HUES48 (cell line): ENCODE measurements around the gene IL10RB.
"Not testable (repeated sequence)": the region's sequence is repeated elsewhere in the genome, so short reads cannot be mapped to it uniquely, and the experiment has no call there.

Experiments
- H3K27ac ChIP-seq: one replicate; pipeline ENCODE4 v1.7.0; 2013; ENCODE audit warnings: low read depth, low read length, inconsistent platforms
- H3K27me3 ChIP-seq: 2 replicates; pipeline ENCODE4 v1.6.1; 2013; ENCODE audit warnings: mild to moderate bottlenecking, low read length; ENCODE audit not compliant: control insufficient read depth, insufficient read depth
- H3K36me3 ChIP-seq: 2 replicates; pipeline ENCODE4 v1.6.1; 2013; ENCODE audit warnings: low read length; ENCODE audit not compliant: control insufficient read depth, insufficient read depth
- H3K4me1 ChIP-seq: 2 replicates; pipeline ENCODE4 v1.6.1; 2013; ENCODE audit warnings: mild to moderate bottlenecking, low read length; ENCODE audit not compliant: control insufficient read depth, insufficient read depth
- H3K4me3 ChIP-seq: 2 replicates; pipeline ENCODE4 v1.5.1; 2013; ENCODE audit warnings: mild to moderate bottlenecking, low read depth, low read length
- H3K9ac ChIP-seq: 2 replicates; pipeline ENCODE4 v1.6.1; 2013; ENCODE audit warnings: mild to moderate bottlenecking, low read depth, low read length, moderate library complexity
- H3K9me3 ChIP-seq: 2 replicates; pipeline ENCODE4 v1.6.1; 2013; ENCODE audit warnings: low read length; ENCODE audit not compliant: control insufficient read depth, insufficient read depth

IL10RB gene

DNA sequence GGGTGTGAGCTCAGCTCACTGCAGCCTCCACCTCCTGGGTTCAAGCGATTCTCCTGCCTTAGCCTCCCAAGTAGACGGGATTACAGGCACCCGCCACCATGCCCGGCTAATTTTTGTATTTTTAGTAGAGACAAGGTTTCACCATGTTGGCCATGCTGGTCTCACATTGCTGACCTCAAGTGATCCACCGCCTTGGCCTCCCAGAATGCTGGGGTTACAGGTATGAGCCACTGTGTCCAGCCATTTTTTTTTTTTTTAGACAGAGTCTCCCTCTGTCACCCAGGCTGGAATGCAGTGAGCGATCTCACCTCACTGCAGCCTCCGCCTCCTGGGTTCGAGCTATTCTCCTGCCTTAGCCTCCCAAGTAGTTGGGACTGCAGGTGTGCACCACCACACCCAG is 23.3 kb upstream of the IL10RB start:
- Histone ChIP-seq H3K36me3 (peaks cover 27% of the 10 kb centered on the region), H3K9me3 (peaks cover 24% of the 10 kb centered on the region)
- H3K9ac ChIP-seq, H3K4me1 ChIP-seq, H3K27me3 ChIP-seq, H3K27ac ChIP-seq, H3K4me3 ChIP-seq: not testable (repeated sequence)

DNA sequence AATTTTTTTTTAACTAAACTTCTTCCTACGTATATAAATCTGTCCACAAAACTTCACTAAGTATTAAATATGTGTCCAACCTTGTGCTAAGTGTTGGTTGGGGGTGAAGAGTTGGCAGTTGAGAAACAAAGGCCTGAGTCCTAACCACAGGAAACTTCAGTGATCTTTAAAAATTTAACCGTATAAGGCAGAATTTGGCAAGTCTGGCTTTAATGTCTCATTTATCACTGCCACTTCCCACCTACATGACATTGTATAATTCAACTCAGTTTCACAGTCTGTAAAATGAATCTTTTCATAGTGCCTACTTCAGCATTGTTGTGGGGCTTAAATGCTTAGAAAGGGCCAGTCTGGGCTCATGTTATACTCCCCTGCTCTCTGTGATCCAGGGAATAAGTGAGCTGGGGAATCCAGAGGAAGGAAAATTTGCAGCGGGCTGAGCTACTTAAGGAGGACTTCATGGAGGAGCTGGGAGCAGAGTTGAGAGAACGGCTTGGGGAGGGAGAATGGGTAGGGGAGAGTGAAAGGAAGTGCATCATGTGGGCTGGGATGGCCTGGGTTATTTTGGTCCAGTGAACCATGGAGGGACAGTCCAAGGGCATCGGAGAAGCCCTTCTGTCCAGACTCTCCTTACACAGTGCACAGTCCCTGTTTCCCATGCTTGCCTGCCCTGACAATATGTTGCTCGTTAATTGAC is 21.9 kb upstream of the IL10RB start:
- Histone ChIP-seq H3K9me3 (peaks cover 10% of the 10 kb centered on the region), H3K27ac (no peak overlapping the region), H3K36me3 (peaks cover 37% of the 10 kb centered on the region), H3K9ac (no peak overlapping the region), H3K4me1 (no peaks in the 10 kb centered on the region), H3K4me3 (no peak overlapping the region), H3K27me3 (no peaks in the 10 kb centered on the region)

GRCh38 chr21:33244779-33245105 is 21.4 kb upstream of the IL10RB start:
- Histone ChIP-seq H3K9me3 (peaks cover 7% of the 10 kb centered on the region), H3K27me3 (no peaks in the 10 kb centered on the region), H3K4me3 (no peak overlapping the region), H3K4me1 (no peaks in the 10 kb centered on the region), H3K36me3 (peaks cover 42% of the 10 kb centered on the region), H3K9ac (no peak overlapping the region), H3K27ac (no peak overlapping the region)

GRCh38 chr21:33245289-33245918 is 20.8 kb upstream of the IL10RB start:
- no peaks in the 10 kb centered on the region for H3K27me3 ChIP-seq
- H3K27ac ChIP-seq, result no peak overlapping the region
- H3K36me3 ChIP-seq, result peaks cover 47% of the 10 kb centered on the region
- H3K9ac ChIP-seq, result no peak overlapping the region
- H3K9me3 ChIP-seq, result 0 out of 2 replicates have a peak, but pooled peaks cover 1% of the 10 kb centered on the region
- H3K4me1 ChIP-seq, result no peaks in the 10 kb centered on the region
- H3K4me3 ChIP-seq, result no peak overlapping the region

DNA sequence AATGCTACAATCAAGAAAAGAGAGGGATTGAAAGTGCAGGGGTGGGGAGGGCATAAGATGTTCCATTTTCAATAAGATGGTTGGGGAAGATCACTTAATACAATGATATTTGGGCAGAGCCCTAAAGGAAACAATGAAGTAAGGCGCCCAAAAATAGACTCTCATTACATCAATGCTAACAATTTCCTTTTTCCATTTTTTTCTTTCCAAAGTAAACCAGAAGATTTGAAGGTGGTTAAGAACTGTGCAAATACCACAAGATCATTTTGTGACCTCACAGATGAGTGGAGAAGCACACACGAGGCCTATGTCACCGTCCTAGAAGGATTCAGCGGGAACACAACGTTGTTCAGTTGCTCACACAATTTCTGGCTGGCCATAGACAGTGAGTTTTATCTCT is 19.7 kb upstream of the IL10RB start:
- Histone ChIP-seq H3K4me1 (no peaks in the 10 kb centered on the region), H3K36me3 (peaks cover 56% of the 10 kb centered on the region), H3K9ac (no peak overlapping the region), H3K27me3 (no peaks in the 10 kb centered on the region), H3K4me3 (no peak overlapping the region), H3K9me3 (no peaks in the 10 kb centered on the region), H3K27ac (no peak overlapping the region)

- Histone ChIP-seq H3K9me3 (no peaks in the 10 kb centered on the region), H3K27me3 (no peaks in the 10 kb centered on the region), H3K9ac (no peak overlapping the region), H3K36me3 (peaks cover 58% of the 10 kb centered on the region), H3K4me1 (no peaks in the 10 kb centered on the region), H3K27ac (no peak overlapping the region), H3K4me3 (no peak overlapping the region)
Measured at GRCh38 chr21:33246963-33247362, 19.2 kb upstream of the IL10RB start.

DNA sequence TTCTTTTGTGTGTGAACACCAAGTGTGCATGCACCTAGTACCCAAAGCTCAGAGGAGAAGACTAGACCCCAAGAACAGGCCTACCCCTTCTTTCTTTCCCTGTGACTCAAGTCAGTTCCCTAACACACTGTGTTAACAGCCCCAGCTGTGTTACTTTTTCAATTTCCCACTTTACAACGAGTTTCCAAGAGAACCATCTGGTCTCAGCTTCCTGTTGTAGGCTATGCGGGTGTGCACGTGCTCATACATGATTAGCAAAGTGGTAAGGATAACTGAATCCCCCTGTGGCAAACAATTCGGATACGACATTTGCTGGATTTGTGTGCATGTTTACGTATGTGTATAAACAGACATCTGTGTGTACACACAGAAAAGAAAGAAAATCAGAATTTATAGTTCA is 18.6 kb upstream of the IL10RB start:
- H3K27me3 ChIP-seq, result no peaks in the 10 kb centered on the region
- no peak overlapping the region for H3K9ac ChIP-seq
- no peaks in the 10 kb centered on the region for H3K9me3 ChIP-seq
- H3K4me3 ChIP-seq, result no peak overlapping the region
- peaks cover 64% of the 10 kb centered on the region for H3K36me3 ChIP-seq
- H3K27ac ChIP-seq, result no peak overlapping the region
- no peaks in the 10 kb centered on the region for H3K4me1 ChIP-seq

GRCh38 chr21:33249331-33250002 is 16.7 kb upstream of the IL10RB start:
- Histone ChIP-seq H3K4me3 (no peak overlapping the region), H3K27me3 (no peaks in the 10 kb centered on the region), H3K27ac (no peak overlapping the region), H3K9me3 (no peaks in the 10 kb centered on the region), H3K36me3 (peaks cover 79% of the 10 kb centered on the region), H3K4me1 (no peaks in the 10 kb centered on the region), H3K9ac (no peak overlapping the region)

GRCh38 chr21:33251119-33251518 is 15.0 kb upstream of the IL10RB start:
- Histone ChIP-seq H3K27ac (no peak overlapping the region), H3K27me3 (no peaks in the 10 kb centered on the region), H3K9me3 (no peaks in the 10 kb centered on the region), H3K4me3 (no peak overlapping the region), H3K36me3 (peaks cover 81% of the 10 kb centered on the region), H3K9ac (no peak overlapping the region), H3K4me1 (no peaks in the 10 kb centered on the region)

GRCh38 chr21:33253382-33253781 is 12.8 kb upstream of the IL10RB start:
- H3K4me3 ChIP-seq, H3K9me3 ChIP-seq, H3K27ac ChIP-seq, H3K27me3 ChIP-seq, H3K9ac ChIP-seq, H3K4me1 ChIP-seq: not testable (repeated sequence)
- H3K36me3 ChIP-seq, result peaks cover 63% of the 10 kb centered on the region

GRCh38 chr21:33254766-33255165 is 11.4 kb upstream of the IL10RB start:
- Histone ChIP-seq H3K27ac (no peak overlapping the region), H3K9me3 (no peaks in the 10 kb centered on the region), H3K27me3 (no peaks in the 10 kb centered on the region), H3K4me1 (no peaks in the 10 kb centered on the region), H3K4me3 (no peak overlapping the region), H3K9ac (no peak overlapping the region), H3K36me3 (peaks cover 50% of the 10 kb centered on the region)
